Mesendoderm (in vitro differentiated cells): ENCODE measurements around the gene RNF135.

Experiments
- DNase-seq: peaks from one replicate; pipeline ENCODE4 v3.0.0; 2013
- H2AK5ac ChIP-seq: 2 replicates; pipeline ENCODE4 v1.6.1; 2013; ENCODE audit warnings: low read length, inconsistent platforms
- H2BK120ac ChIP-seq: 2 replicates; pipeline ENCODE4 v1.6.1; 2013; ENCODE audit warnings: low read depth, mild to moderate bottlenecking, low read length, moderate library complexity, mixed read lengths
- H2BK15ac ChIP-seq: replicated peaks from 2 replicates; pipeline ENCODE4 v1.6.1; 2013; ENCODE audit warnings: low read depth, mild to moderate bottlenecking, moderate library complexity
- H2BK5ac ChIP-seq: 2 replicates; pipeline ENCODE4 v1.6.1; 2013; ENCODE audit warnings: low read length, inconsistent platforms
- H3K18ac ChIP-seq: 2 replicates; pipeline ENCODE4 v1.6.1; 2013; ENCODE audit warnings: mild to moderate bottlenecking, low read length, mixed read lengths
- H3K23ac ChIP-seq: one replicate; pipeline ENCODE4 v1.6.1; 2013; ENCODE audit warnings: low read length
- H3K27ac ChIP-seq: 2 replicates; pipeline ENCODE4 v1.5.1; 2013; ENCODE audit warnings: low read depth, mild to moderate bottlenecking, inconsistent platforms, low read length, moderate library complexity
- H3K27me3 ChIP-seq: 2 replicates; pipeline ENCODE4 v1.6.1; 2013; ENCODE audit warnings: low read length, control low read depth, mild to moderate bottlenecking, inconsistent platforms; ENCODE audit not compliant: insufficient read depth, poor library complexity
- H3K36me3 ChIP-seq: 2 replicates; pipeline ENCODE4 v1.6.1; 2013; ENCODE audit warnings: low read length, inconsistent platforms; ENCODE audit not compliant: control insufficient read depth, insufficient read depth
- H3K4ac ChIP-seq: one replicate; pipeline ENCODE4 v1.6.1; 2013; ENCODE audit warnings: low read depth, mild to moderate bottlenecking, low read length, moderate library complexity
- H3K4me1 ChIP-seq: 2 replicates; pipeline ENCODE4 v1.6.1; 2013; ENCODE audit warnings: low read depth, low read length, inconsistent platforms; ENCODE audit not compliant: control insufficient read depth
- H3K4me2 ChIP-seq: 2 replicates; pipeline ENCODE4 v1.6.1; 2013; ENCODE audit warnings: low read length
- H3K4me3 ChIP-seq: 2 replicates; pipeline ENCODE4 v1.5.1; 2013; ENCODE audit warnings: mild to moderate bottlenecking, low read length
- H3K56ac ChIP-seq: one replicate; pipeline ENCODE4 v1.6.1; 2013; ENCODE audit warnings: low read length
- H3K79me1 ChIP-seq: 2 replicates; pipeline ENCODE4 v1.6.1; 2013; ENCODE audit warnings: low read length, inconsistent platforms
- H3K79me2 ChIP-seq: 2 replicates; pipeline ENCODE4 v1.6.1; 2013; ENCODE audit warnings: mild to moderate bottlenecking, low read length; ENCODE audit not compliant: control insufficient read depth, insufficient read depth
- H3K9ac ChIP-seq: 2 replicates; pipeline ENCODE4 v1.6.1; 2013; ENCODE audit warnings: low read length, inconsistent platforms
- H4K5ac ChIP-seq: one replicate; pipeline ENCODE4 v1.6.1; 2013; ENCODE audit warnings: low read length
- H4K8ac ChIP-seq: one replicate; pipeline ENCODE4 v1.6.1; 2013; ENCODE audit warnings: low read depth, mild to moderate bottlenecking, control low read depth, low read length, moderate library complexity
- WGBS: extraction: QIAGEN DNeasy Blood & Tissue Kit; methylation state at CpG from one replicate; pipeline ENCODE4 v1.1.7; 2013; ENCODE audit warnings: low lambda C conversion rate, missing lambda C conversion rate; ENCODE audit not compliant: insufficient coverage; ENCODE audit errors: extremely low coverage; 5-methylcytosine and 5-hydroxymethylcytosine counted together

RNF135 gene

DNA sequence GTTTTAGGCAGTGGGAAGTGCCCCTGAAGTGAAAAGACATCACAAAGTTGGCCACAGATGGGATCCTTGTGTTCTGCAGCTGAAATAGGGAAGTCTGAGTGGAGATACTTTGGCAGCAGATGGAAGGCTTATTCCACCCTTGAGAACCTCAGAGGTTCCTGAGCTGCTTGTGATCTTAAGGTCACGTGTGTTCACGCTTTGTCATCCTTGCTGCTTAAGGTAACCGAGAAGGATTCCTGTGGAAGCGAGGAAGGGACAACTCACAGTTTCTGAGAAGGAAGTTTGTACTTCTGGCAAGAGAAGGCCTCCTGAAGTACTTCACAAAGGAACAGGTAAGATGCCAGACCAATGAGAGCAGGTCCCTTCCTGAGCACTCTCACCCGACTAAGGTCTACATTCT lies 36.9 kb upstream of the RNF135 start:
- Histone ChIP-seq H3K18ac (no peak overlapping the region), H3K27ac (no peak overlapping the region), H3K23ac (no peak overlapping the region), H3K9ac (no peak overlapping the region), H3K4me2 (no peak overlapping the region), H3K79me1 (no peaks in the 10 kb centered on the region), H3K36me3 (no peaks in the 10 kb centered on the region), H4K5ac (no peak overlapping the region), H2BK15ac (no peak overlapping the region), H4K8ac (no peak overlapping the region), H3K56ac (no peak overlapping the region), H3K4me1 (no peaks in the 10 kb centered on the region), H2BK5ac (no peak overlapping the region), H3K27me3 (no peaks in the 10 kb centered on the region), H3K79me2 (no peaks in the 10 kb centered on the region), H2AK5ac (no peak overlapping the region), H2BK120ac (no peak overlapping the region), H3K4ac (no peak overlapping the region), H3K4me3 (no peak overlapping the region)
- DNase-seq = no peak
- WGBS = no CpG with 5 or more reads among the region's 5 CpGs

DNA sequence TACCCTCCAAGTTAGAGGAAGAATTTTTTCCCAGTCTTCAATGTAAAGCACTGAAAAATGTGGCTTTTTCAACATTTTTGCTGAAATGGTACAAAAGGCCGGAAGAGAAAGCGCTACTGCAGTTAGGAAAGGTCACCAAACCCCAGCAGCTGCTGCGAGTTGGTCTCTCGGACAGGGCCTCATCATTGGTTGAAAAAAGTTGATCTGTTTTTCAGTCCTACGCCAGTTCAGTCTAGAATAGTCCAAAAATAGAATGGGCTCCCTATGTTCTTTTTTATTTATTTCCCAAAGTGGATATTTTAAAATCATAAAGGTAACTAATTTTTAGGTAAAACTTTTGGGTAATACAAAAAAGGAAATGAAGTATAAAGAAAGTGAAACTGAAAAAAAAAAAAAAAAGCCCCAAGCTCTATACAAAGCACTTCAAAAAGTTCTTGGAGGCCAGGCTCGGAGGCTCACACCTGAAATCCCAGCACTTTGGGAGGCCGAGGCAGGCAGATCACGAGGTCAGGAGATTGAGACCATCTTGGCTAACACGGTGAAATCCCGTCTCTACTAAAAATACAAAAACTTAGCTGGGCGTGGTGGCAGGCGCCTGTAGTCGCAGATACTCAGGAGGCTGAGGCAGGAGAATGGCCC lies 31.7 kb upstream of the RNF135 start:
- no CpG with 5 or more reads among the region's 13 CpGs for WGBS
- no peak overlapping the region for H3K27ac ChIP-seq
- no peaks in the 10 kb centered on the region for H3K4me1 ChIP-seq
- H3K79me2 ChIP-seq = no peaks in the 10 kb centered on the region
- no peak overlapping the region for H3K9ac ChIP-seq
- H3K4ac ChIP-seq = no peak overlapping the region
- no peak overlapping the region for H3K18ac ChIP-seq
- H2BK120ac ChIP-seq = no peak overlapping the region
- H2BK15ac ChIP-seq = no peak overlapping the region
- H4K8ac ChIP-seq = no peak overlapping the region
- H3K4me3 ChIP-seq = no peak overlapping the region
- H3K56ac ChIP-seq = no peak overlapping the region
- H3K4me2 ChIP-seq = no peak overlapping the region
- DNase-seq = no peak
- H3K36me3 ChIP-seq = no peaks in the 10 kb centered on the region
- no peak overlapping the region for H2AK5ac ChIP-seq
- H2BK5ac ChIP-seq = no peak overlapping the region
- no peaks in the 10 kb centered on the region for H3K27me3 ChIP-seq
- no peaks in the 10 kb centered on the region for H3K79me1 ChIP-seq
- no peak overlapping the region for H3K23ac ChIP-seq
- no peak overlapping the region for H4K5ac ChIP-seq

DNA sequence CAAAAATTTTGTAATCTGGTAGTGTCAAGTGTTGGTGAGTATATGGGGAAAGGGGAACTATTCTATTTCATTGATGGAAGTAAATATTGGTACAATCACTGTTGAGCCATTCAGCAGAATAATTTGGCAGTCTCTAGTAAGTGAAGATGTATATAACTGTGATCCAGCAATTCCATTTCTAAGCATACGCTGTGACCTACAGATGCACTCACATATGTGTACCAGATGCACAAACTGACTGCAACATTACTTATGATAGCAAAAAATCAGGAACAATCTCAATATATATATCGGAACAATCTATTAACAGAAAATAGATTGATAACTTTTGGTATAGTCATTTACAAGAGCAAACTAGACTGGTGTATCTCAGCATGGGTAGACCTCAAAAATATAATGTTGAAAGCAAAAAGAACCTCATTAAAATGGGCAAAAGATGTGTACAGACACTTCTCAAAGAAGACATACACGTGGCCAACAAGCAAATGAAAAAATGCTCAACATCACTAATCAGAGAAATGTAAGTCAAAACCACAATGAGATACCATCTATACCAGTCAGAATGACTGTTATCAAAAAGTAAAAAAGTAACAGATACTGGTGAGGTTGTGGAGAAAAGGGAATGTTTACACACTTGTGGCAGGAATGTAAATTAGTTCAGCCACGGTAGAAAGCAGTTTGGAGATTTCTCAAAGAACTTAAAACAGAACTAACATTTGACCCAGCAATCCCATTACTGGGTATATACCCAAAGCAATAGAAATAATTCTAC lies 28.3 kb upstream of the RNF135 start:
- Histone ChIP-seq H3K4me3 (no peak overlapping the region), H3K79me2 (no peaks in the 10 kb centered on the region), H4K8ac (no peak overlapping the region), H3K4me1 (no peaks in the 10 kb centered on the region), H3K79me1 (no peaks in the 10 kb centered on the region), H3K36me3 (no peaks in the 10 kb centered on the region), H4K5ac (no peak overlapping the region), H2BK5ac (no peak overlapping the region), H2BK15ac (no peak overlapping the region), H3K4me2 (no peak overlapping the region), H3K9ac (no peak overlapping the region), H3K56ac (no peak overlapping the region), H3K18ac (no peak overlapping the region), H3K27ac (no peak overlapping the region), H3K4ac (no peak overlapping the region), H3K27me3 (no peaks in the 10 kb centered on the region), H2BK120ac (no peak overlapping the region), H2AK5ac (no peak overlapping the region), H3K23ac (no peak overlapping the region)
- DNase-seq = no peak
- no CpG with 5 or more reads among the region's 4 CpGs for WGBS

DNA sequence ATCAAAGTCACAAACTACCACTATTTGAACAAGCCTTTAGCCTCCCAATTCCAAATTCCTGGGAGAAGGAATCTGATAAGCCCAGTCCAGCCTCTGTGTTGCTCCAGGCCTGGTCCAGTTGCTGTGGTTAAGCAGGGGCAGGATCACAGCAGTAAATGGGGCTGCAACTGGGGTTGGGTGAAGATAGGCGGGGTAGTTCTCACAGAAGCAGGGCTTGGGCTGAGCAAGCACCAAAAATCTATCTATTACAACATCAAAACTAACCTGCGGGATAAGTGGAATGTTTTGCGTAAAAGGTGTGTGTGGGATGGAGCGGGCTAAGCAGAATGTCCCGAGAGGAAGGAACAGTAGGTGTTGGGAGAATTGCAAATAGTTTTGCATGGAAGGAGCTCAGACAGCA lies 23.0 kb upstream of the RNF135 start:
- WGBS = 100% methylated on average over 3 of the region's 5 CpGs
- H3K79me1 ChIP-seq = no peaks in the 10 kb centered on the region
- no peak overlapping the region for H2AK5ac ChIP-seq
- H3K27me3 ChIP-seq = no peaks in the 10 kb centered on the region
- H3K79me2 ChIP-seq = no peaks in the 10 kb centered on the region
- H4K5ac ChIP-seq = no peak overlapping the region
- DNase-seq = no peak
- no peak overlapping the region for H2BK120ac ChIP-seq
- H3K4me1 ChIP-seq = no peaks in the 10 kb centered on the region
- H4K8ac ChIP-seq = no peak overlapping the region
- H2BK15ac ChIP-seq = no peak overlapping the region
- H3K56ac ChIP-seq = no peak overlapping the region
- no peak overlapping the region for H3K18ac ChIP-seq
- H3K4me3 ChIP-seq = no peak overlapping the region
- H3K27ac ChIP-seq = no peak overlapping the region
- H3K36me3 ChIP-seq = no peaks in the 10 kb centered on the region
- H3K4ac ChIP-seq = no peak overlapping the region
- H2BK5ac ChIP-seq = no peak overlapping the region
- H3K4me2 ChIP-seq = no peak overlapping the region
- no peak overlapping the region for H3K23ac ChIP-seq
- H3K9ac ChIP-seq = no peak overlapping the region

DNA sequence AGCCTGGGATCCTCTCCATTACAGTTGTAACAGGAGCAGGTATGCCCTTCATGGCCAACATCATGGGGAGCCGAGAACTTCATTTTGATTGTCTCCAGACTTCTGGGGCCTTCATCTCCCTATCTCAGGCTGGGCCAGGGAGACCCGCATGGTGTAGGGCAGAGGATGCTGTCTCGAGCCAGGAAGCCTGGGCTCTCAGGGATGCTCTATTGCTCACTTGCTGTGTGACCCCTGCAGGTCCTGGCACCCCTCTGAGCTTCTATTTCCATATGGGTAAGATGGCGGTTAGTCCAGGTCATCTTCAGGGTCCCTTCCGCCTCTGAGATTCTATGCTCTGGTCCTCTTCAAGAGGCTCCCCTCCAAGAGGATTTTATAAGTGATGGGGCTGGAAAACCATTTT lies 20.6 kb upstream of the RNF135 start:
- no peak overlapping the region for H3K4ac ChIP-seq
- no peaks in the 10 kb centered on the region for H3K4me1 ChIP-seq
- no peak overlapping the region for H3K4me3 ChIP-seq
- H2AK5ac ChIP-seq = no peak overlapping the region
- no peak overlapping the region for H3K4me2 ChIP-seq
- no peak for DNase-seq
- H2BK120ac ChIP-seq = no peak overlapping the region
- H2BK5ac ChIP-seq = no peak overlapping the region
- H3K18ac ChIP-seq = no peak overlapping the region
- H2BK15ac ChIP-seq = no peak overlapping the region
- no peak overlapping the region for H4K8ac ChIP-seq
- H3K36me3 ChIP-seq = no peaks in the 10 kb centered on the region
- H4K5ac ChIP-seq = no peak overlapping the region
- WGBS = no CpG with 5 or more reads among the region's 5 CpGs
- no peaks in the 10 kb centered on the region for H3K79me2 ChIP-seq
- H3K79me1 ChIP-seq = no peaks in the 10 kb centered on the region
- H3K27ac ChIP-seq = no peak overlapping the region
- H3K56ac ChIP-seq = no peak overlapping the region
- no peak overlapping the region for H3K23ac ChIP-seq
- no peaks in the 10 kb centered on the region for H3K27me3 ChIP-seq
- no peak overlapping the region for H3K9ac ChIP-seq
